BJ (cell line): ENCODE results near the gene CFP. TPM values are rescaled to one million over a fixed set of nuclear protein-coding genes. Genes with fewer than 3 reads are reported as not detected.

Experiments
- CTCF ChIA-PET: fragments of 350-600 bp; formaldehyde crosslinking; extraction: SDS; loops from one replicate; lab custom pipeline; 2021; ENCODE audit warnings: antibody characterized with exemption, inconsistent platforms; lab: Yijun Ruan, JAX
- POLR2A ChIA-PET: fragments of 300-600 bp; sonication (Branson Sonifier 250); formaldehyde crosslinking; extraction: SDS; loops from one replicate; lab custom pipeline; 2021; ENCODE audit warnings: antibody characterized with exemption; lab: Charles Lee
- DNase-seq: peaks from one replicate; pipeline ENCODE4 v3.0.0-alpha.2; 2011; ENCODE audit warnings: low read depth
- H3K27me3 ChIP-seq: 2 replicates; pipeline ENCODE4 v1.6.0; 2011; ENCODE audit warnings: low read length; ENCODE audit not compliant: control insufficient read depth, insufficient read depth
- H3K36me3 ChIP-seq: 2 replicates; pipeline ENCODE4 v1.5.1; 2011; ENCODE audit warnings: low read length; ENCODE audit not compliant: control insufficient read depth, insufficient read depth
- H3K4me3 ChIP-seq: 2 replicates; pipeline ENCODE4 v1.5.1; 2011; ENCODE audit warnings: low read depth, mild to moderate bottlenecking, control low read depth, low read length
- CTCF ChIP-seq: IDR thresholded peaks from 2 replicates; pipeline ENCODE4 v1.5.1; 2011; ENCODE audit warnings: low read depth, mild to moderate bottlenecking, control low read depth, inconsistent platforms, low read length, moderate library complexity; ENCODE audit not compliant: insufficient read depth
- polyA plus RNA-seq: library from polyadenylated mRNA; depleted of rRNA; stranded (reverse); fragments of >200 nt; gene quantifications from 2 replicates; pipeline ENCODE4 v1.2.3, GENCODE V29; 2011

The CFP gene
- polyA plus RNA-seq, 1 experiment = 0.05 TPM

GRCh38 chrX:47634871-47635575 is 5.3 kb upstream of the CFP start:
- no peak for DNase-seq
- POLR2A ChIA-PET = no interaction called here
- CTCF ChIA-PET = interaction anchor here (2.8 kb wide), 1 partner anchor 9 kb away, joined by 7 read pairs; no protein-coding TSS in a partner anchor
- Histone ChIP-seq H3K36me3 (peaks cover 3% of the 10 kb centered on the region), H3K4me3 (no peak overlapping the region), H3K27me3 (no peaks in the 10 kb centered on the region)
- no peak for TF ChIP-seq CTCF

GRCh38 chrX:47633689-47634590 is 4.2 kb upstream of the CFP start:
- no peak for TF ChIP-seq CTCF
- POLR2A ChIA-PET = no interaction called here
- CTCF ChIA-PET = interaction anchor here (0.6 to 2.8 kb wide), 2 partner anchors 10 to 142 kb away, joined by 3 to 7 read pairs; no protein-coding TSS in a partner anchor
- Histone ChIP-seq H3K27me3 (no peaks in the 10 kb centered on the region), H3K36me3 (peaks cover 3% of the 10 kb centered on the region), H3K4me3 (no peak overlapping the region)
- no peak for DNase-seq

GRCh38 chrX:47632666-47633065 is 2.9 kb upstream of the CFP start:
- no peaks in the 10 kb centered on the region for H3K27me3 ChIP-seq
- ChIA-PET POLR2A (no interaction called here), CTCF (no interaction called here)
- H3K4me3 ChIP-seq = no peak overlapping the region
- H3K36me3 ChIP-seq = peaks cover 3% of the 10 kb centered on the region
- TF ChIP-seq CTCF = no peak
- no peak for DNase-seq

GRCh38 chrX:47631676-47632075 is 1.9 kb upstream of the CFP start:
- DNase-seq = no peak
- Histone ChIP-seq H3K27me3 (no peaks in the 10 kb centered on the region), H3K36me3 (peaks cover 1% of the 10 kb centered on the region), H3K4me3 (no peak overlapping the region)
- TF ChIP-seq CTCF = no peak
- POLR2A ChIA-PET = no interaction called here
- CTCF ChIA-PET = no interaction called here

DNA sequence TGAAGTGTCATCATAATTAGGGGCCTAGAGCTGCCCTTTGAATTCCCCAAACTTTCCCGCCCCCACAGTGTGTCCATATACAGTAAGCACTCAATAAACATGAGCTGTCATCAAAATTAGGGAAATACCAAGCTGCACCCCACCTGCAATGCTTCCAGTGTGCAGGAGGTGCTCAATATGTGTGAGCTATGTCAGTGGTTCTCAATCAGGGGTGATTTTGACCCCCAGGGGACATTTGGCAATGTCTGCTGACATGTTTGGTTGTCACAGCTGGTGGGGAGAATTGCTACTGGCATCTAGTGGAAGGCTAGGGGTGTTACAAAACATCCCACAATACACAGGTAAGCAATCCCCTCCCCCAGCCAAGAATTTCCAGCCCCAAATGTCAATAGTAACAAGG is 748 bp downstream of the CFP start:
- CTCF ChIA-PET = no interaction called here
- Histone ChIP-seq H3K4me3 (no peak overlapping the region), H3K27me3 (no peaks in the 10 kb centered on the region), H3K36me3 (no peaks in the 10 kb centered on the region)
- POLR2A ChIA-PET = no interaction called here
- TF ChIP-seq CTCF = no peak
- DNase-seq = no peak
